CD8-positive, alpha-beta memory T cell (primary cell): ENCODE measurements around the gene DEPP1. TPM values are rescaled to one million over a fixed set of nuclear protein-coding genes. Genes with fewer than 3 reads are reported as not detected.

ENCODE experiments used
- CTCF ChIA-PET: fragments of 350-600 bp; sonication (Branson Sonifier 250); formaldehyde crosslinking; loops from one replicate; lab custom pipeline; 2021; ENCODE audit warnings: antibody characterized with exemption; lab: Charles Lee
- POLR2A ChIA-PET: fragments of 350-600 bp; sonication (Branson Sonifier 250); formaldehyde crosslinking; loops from one replicate; lab custom pipeline; 2021; ENCODE audit warnings: antibody characterized with exemption; lab: Charles Lee
- DNase-seq, 5 donors: peaks; one replicate each; pipeline versions ENCODE4 v3.0.0 to v3.0.0-alpha.2; 2020 to 2022; ENCODE audit warnings: mixed read lengths in 1 of 5
- H3K27ac ChIP-seq: one replicate; pipeline ENCODE4 v1.7.0; 2013; ENCODE audit warnings: low read depth, mild to moderate bottlenecking, low read length, moderate library complexity
- H3K27me3 ChIP-seq: 2 replicates; pipeline ENCODE4 v1.7.0; 2013; ENCODE audit warnings: low read length, mild to moderate bottlenecking; ENCODE audit not compliant: insufficient read depth, poor library complexity, severe bottlenecking
- H3K36me3 ChIP-seq: 2 replicates; pipeline ENCODE4 v1.7.0; 2013; ENCODE audit warnings: mild to moderate bottlenecking, low read length, moderate library complexity; ENCODE audit not compliant: insufficient read depth
- H3K4me1 ChIP-seq: 2 replicates; pipeline ENCODE4 v1.7.0; 2013; ENCODE audit warnings: mild to moderate bottlenecking, low read length, moderate library complexity; ENCODE audit not compliant: insufficient read depth
- H3K4me3 ChIP-seq: 2 replicates; pipeline ENCODE4 v1.7.0; 2013; ENCODE audit warnings: mild to moderate bottlenecking, low read length
- H3K9me3 ChIP-seq: 2 replicates; pipeline ENCODE4 v1.7.0; 2013; ENCODE audit warnings: mild to moderate bottlenecking, low read length
- H3K27ac Mint-ChIP-seq, 8 donors: one replicate each; pipeline ENCODE4 v1.8.0; 2020 to 2021; ENCODE audit warnings: mixed read lengths in 8 of 8, mild to moderate bottlenecking in 6 of 8, inconsistent platforms in 3 of 8, moderate library complexity in 3 of 8
- H3K27me3 Mint-ChIP-seq, 2 donors: one replicate each; pipeline ENCODE4 v1.8.0; 2020 to 2021; ENCODE audit warnings: mixed read lengths in 2 of 2, mild to moderate bottlenecking in 1 of 2, moderate library complexity in 1 of 2
- H3K36me3 Mint-ChIP-seq, 3 donors: one replicate each; pipeline ENCODE4 v1.8.0; 2020 to 2021; ENCODE audit warnings: mixed read lengths in 3 of 3, inconsistent platforms in 1 of 3, mild to moderate bottlenecking in 1 of 3
- H3K4me1 Mint-ChIP-seq, 3 donors: one replicate each; pipeline ENCODE4 v1.8.0; 2020 to 2021; ENCODE audit warnings: mixed read lengths in 3 of 3, inconsistent platforms in 1 of 3, mild to moderate bottlenecking in 1 of 3
- H3K4me3 Mint-ChIP-seq, 7 donors: one replicate each; pipeline ENCODE4 v1.8.0; 2020 to 2021; ENCODE audit warnings: mixed read lengths in 7 of 7, mild to moderate bottlenecking in 6 of 7, moderate library complexity in 4 of 7, inconsistent platforms in 2 of 7
- H3K9me3 Mint-ChIP-seq, 5 donors: one replicate each; pipeline ENCODE4 v1.8.0; 2020 to 2022; ENCODE audit warnings: mixed read lengths in 5 of 5, mild to moderate bottlenecking in 3 of 5, moderate library complexity in 2 of 5, inconsistent platforms in 1 of 5
- polyA plus RNA-seq: library from polyadenylated mRNA; unstranded; fragments of 300-500 nt; fragmentation: Illumina TruSeq; gene quantifications from one replicate; pipeline ENCODE4 v1.2.3, GENCODE V29; 2021
- total RNA-seq, 2 experiments: library from RNA; stranded (reverse); gene quantifications; one replicate each; pipeline ENCODE4 v1.2.3, GENCODE V29; 2021

Gene DEPP1
- total and polyA plus RNA-seq, 3 experiments from 2014 or later = 0.11 TPM; not detected in 2

DNA sequence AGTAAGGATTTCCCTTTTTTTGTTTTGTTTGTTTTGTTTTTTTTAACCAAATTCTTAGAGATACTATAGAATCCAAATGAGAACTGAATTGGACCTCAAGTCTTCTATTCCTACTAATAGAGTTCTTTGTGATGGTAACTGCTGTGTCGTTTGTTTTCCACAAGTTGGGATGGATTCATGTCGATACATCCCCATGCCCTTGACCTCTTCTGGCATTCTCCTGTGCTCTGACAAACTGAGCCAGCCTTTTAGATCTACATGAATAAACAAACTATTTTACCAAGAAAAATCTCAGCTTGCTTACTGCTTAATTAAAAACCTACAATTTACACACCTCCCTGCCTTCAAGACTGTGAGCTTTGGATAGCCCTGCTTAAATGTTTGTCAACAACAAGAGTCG, 26.1 kb upstream of the DEPP1 start:
- Histone ChIP-seq H3K27ac (no peak overlapping the region), H3K4me1 (peaks cover 22% of the 10 kb centered on the region), H3K4me3 (no peak overlapping the region), H3K27me3 (no peaks in the 10 kb centered on the region), H3K36me3 (peaks cover 9% of the 10 kb centered on the region), H3K9me3 (no peaks in the 10 kb centered on the region)
- peaks cover 0 to 2% of the 10 kb centered on the region in 2 donors for H3K27me3 Mint-ChIP-seq
- no peak for DNase-seq
- peak overlapping the region in 3 of 8 donors; percentile 22 to 50 (median 45) for H3K27ac Mint-ChIP-seq
- H3K9me3 Mint-ChIP-seq = peaks cover 0 to 18% (median 9%) of the 10 kb centered on the region in 5 donors
- ChIA-PET POLR2A (no interaction called here), CTCF (interaction anchor here (0.8 kb wide), 1 partner anchor 72 kb away, joined by 4 read pairs; no protein-coding TSS in a partner anchor)
- H3K4me1 Mint-ChIP-seq = peaks cover 36 to 50% (median 37%) of the 10 kb centered on the region in 3 donors
- peaks cover 14 to 36% (median 32%) of the 10 kb centered on the region in 3 donors for H3K36me3 Mint-ChIP-seq
- H3K4me3 Mint-ChIP-seq = no peak overlapping the region

DNA sequence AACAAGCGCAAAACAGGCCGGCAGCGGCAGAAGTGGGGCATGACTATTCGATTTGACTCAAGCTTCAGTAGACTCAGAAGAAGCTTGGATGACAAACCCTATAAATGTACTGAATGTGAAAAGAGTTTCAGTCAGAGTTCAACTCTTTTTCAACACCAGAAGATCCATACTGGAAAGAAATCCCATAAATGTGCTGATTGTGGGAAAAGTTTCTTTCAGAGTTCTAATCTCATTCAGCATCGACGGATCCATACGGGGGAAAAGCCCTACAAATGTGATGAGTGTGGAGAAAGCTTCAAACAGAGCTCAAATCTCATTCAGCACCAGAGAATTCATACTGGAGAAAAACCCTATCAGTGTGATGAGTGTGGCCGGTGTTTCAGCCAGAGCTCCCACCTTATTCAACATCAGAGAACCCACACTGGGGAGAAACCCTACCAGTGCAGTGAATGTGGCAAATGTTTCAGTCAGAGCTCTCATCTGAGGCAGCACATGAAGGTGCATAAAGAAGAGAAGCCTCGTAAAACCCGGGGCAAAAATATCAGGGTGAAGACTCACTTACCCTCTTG, 24.9 kb upstream of the DEPP1 start:
- Histone ChIP-seq H3K27me3 (no peaks in the 10 kb centered on the region), H3K4me1 (peaks cover 22% of the 10 kb centered on the region), H3K27ac (no peak overlapping the region), H3K9me3 (no peaks in the 10 kb centered on the region), H3K4me3 (no peak overlapping the region), H3K36me3 (peaks cover 9% of the 10 kb centered on the region)
- Mint-ChIP-seq H3K4me1 (peaks cover 37 to 52% (median 40%) of the 10 kb centered on the region in 3 donors), H3K4me3 (peak overlapping the region in 3 of 7 donors; percentile 44 to 88 (median 46)), H3K27ac (peak overlapping the region in 6 of 8 donors; percentile 19 to 94 (median 65)), H3K27me3 (peaks cover 0 to 2% of the 10 kb centered on the region in 2 donors), H3K9me3 (peaks cover 0 to 18% (median 9%) of the 10 kb centered on the region in 5 donors), H3K36me3 (peaks cover 14 to 36% (median 32%) of the 10 kb centered on the region in 3 donors)
- CTCF ChIA-PET = interaction anchor here (0.7 to 1.3 kb wide), 3 partner anchors 9 to 36 kb away, joined by 3 to 6 read pairs (median 3); no protein-coding TSS in a partner anchor
- POLR2A ChIA-PET = no interaction called here
- no peak for DNase-seq

GRCh38 chr10:45001381-45002148, 23.0 kb upstream of the DEPP1 start:
- Histone ChIP-seq H3K27ac (peak overlapping the region; percentile 77), H3K4me1 (peaks cover 22% of the 10 kb centered on the region), H3K27me3 (no peaks in the 10 kb centered on the region), H3K4me3 (peak overlapping the region; percentile 77), H3K36me3 (peaks cover 9% of the 10 kb centered on the region), H3K9me3 (no peaks in the 10 kb centered on the region)
- H3K27me3 Mint-ChIP-seq = peaks cover 0 to 2% of the 10 kb centered on the region in 2 donors
- DNase-seq = peak in 4 of 5 donors; percentile 35 to 70 (median 43)
- peaks cover 0 to 18% (median 9%) of the 10 kb centered on the region in 5 donors for H3K9me3 Mint-ChIP-seq
- ChIA-PET CTCF (interaction anchor here (2.9 kb wide), 1 partner anchor 33 kb away, joined by 8 read pairs; no protein-coding TSS in a partner anchor), POLR2A (interaction anchor here (0.7 kb wide), 1 partner anchor 726 kb away, joined by 3 read pairs; no protein-coding TSS in a partner anchor)
- peaks cover 37 to 57% (median 42%) of the 10 kb centered on the region in 3 donors for H3K4me1 Mint-ChIP-seq
- H3K27ac Mint-ChIP-seq = peak overlapping the region; percentile 80 to 96 (median 93)
- H3K36me3 Mint-ChIP-seq = peaks cover 14 to 36% (median 32%) of the 10 kb centered on the region in 3 donors
- peak overlapping the region; percentile 90 to 98 (median 90) for H3K4me3 Mint-ChIP-seq

GRCh38 chr10:45000752-45001380, 22.3 kb upstream of the DEPP1 start, which contains the start of gene ZNF22:
Gene ZNF22 (plus strand): TSS chr10:45000923. CDS start chr10:45003369, 2,446 bp downstream.
- Mint-ChIP-seq H3K4me3 (peak within 1 kb of the TSS; percentile 90 to 98 (median 90)), H3K36me3 (peaks cover 14 to 35% (median 29%) of the 10 kb centered on the region in 3 donors), H3K9me3 (peaks cover 0 to 18% (median 9%) of the 10 kb centered on the region in 5 donors), H3K4me1 (peaks cover 43 to 64% (median 47%) of the 10 kb centered on the region in 3 donors), H3K27me3 (peaks cover 0 to 2% of the 10 kb centered on the region in 2 donors), H3K27ac (peak within 1 kb of the TSS; percentile 92 to 98 (median 94))
- Histone ChIP-seq H3K4me3 (peak within 1 kb of the TSS; percentile 77), H3K4me1 (peaks cover 28% of the 10 kb centered on the region), H3K27me3 (no peaks in the 10 kb centered on the region), H3K9me3 (no peaks in the 10 kb centered on the region), H3K36me3 (peaks cover 9% of the 10 kb centered on the region), H3K27ac (peak within 1 kb of the TSS; percentile 77)
- CTCF ChIA-PET = interaction anchor here (0.7 to 2.9 kb wide), 3 partner anchors 18 to 132 kb away, joined by 3 to 8 read pairs (median 4); no protein-coding TSS in a partner anchor
- POLR2A ChIA-PET = no interaction called here
- DNase-seq = peak; percentile 52 to 85 (median 73)

- POLR2A ChIA-PET = no interaction called here
- CTCF ChIA-PET = interaction anchor here (0.7 to 2.9 kb wide), 3 partner anchors 18 to 131 kb away, joined by 3 to 8 read pairs (median 4); no protein-coding TSS in a partner anchor
- H3K36me3 Mint-ChIP-seq = peaks cover 12 to 30% (median 27%) of the 10 kb centered on the region in 3 donors
Observed at GRCh38 chr10:45000138-45000751, 21.6 kb upstream of the DEPP1 start.

DNA sequence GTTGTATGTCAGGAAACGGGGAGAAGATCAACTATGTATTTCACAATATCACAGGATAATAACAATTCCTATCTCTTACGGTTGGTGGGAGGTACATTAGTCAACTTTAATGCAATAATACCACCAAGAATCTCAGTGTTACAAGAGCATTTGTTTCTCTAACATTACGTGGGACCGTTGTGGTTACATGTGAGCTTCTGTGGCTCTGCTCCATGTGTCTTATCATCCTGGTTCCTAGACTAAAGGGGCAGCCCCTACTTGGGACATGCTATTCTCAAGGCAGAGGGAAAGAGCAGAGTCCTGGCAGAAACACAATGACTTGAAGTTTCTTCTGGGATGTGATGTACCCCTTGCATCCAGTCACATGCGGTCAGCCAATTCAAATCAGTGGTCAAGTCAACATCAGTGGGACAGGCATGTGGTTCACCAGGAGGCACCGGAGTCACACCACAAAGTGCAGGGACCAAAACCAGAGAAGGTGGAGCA, 19.6 kb upstream of the DEPP1 start:
- CTCF ChIA-PET = no interaction called here
- H3K36me3 Mint-ChIP-seq = peaks cover 3 to 12% (median 8%) of the 10 kb centered on the region in 3 donors
- no peak overlapping the region for H3K4me3 ChIP-seq
- no peaks in the 10 kb centered on the region for H3K36me3 ChIP-seq
- H3K4me1 ChIP-seq = peaks cover 42% of the 10 kb centered on the region
- DNase-seq = no peak
- H3K27ac ChIP-seq = no peak overlapping the region
- no peaks in the 10 kb centered on the region for H3K27me3 ChIP-seq
- peaks cover 0 to 2% of the 10 kb centered on the region in 2 donors for H3K27me3 Mint-ChIP-seq
- H3K27ac Mint-ChIP-seq = no peak overlapping the region
- H3K4me3 Mint-ChIP-seq = peak overlapping the region in 1 of 7 donors; percentile 63
- H3K9me3 Mint-ChIP-seq = peaks cover 0 to 5% (median under 1%) of the 10 kb centered on the region in 5 donors
- POLR2A ChIA-PET = no interaction called here
- no peaks in the 10 kb centered on the region for H3K9me3 ChIP-seq
- H3K4me1 Mint-ChIP-seq = peaks cover 43 to 65% (median 56%) of the 10 kb centered on the region in 3 donors

More at GRCh38 chr10:45000138-45000751, 21.6 kb upstream of the DEPP1 start:
- peaks cover 49 to 71% (median 53%) of the 10 kb centered on the region in 3 donors for H3K4me1 Mint-ChIP-seq
- H3K9me3 Mint-ChIP-seq = peaks cover 0 to 18% (median 8%) of the 10 kb centered on the region in 5 donors
- Histone ChIP-seq H3K27me3 (no peaks in the 10 kb centered on the region), H3K9me3 (no peaks in the 10 kb centered on the region), H3K36me3 (peaks cover 9% of the 10 kb centered on the region), H3K4me1 (peaks cover 34% of the 10 kb centered on the region), H3K27ac (peak overlapping the region; percentile 77), H3K4me3 (peak overlapping the region; percentile 51)
- H3K4me3 Mint-ChIP-seq = peak overlapping the region; percentile 84 to 98 (median 86)
- peak overlapping the region; percentile 85 to 98 (median 94) for H3K27ac Mint-ChIP-seq
- H3K27me3 Mint-ChIP-seq = peaks cover 0 to 2% of the 10 kb centered on the region in 2 donors
- peak in 1 of 5 donors; percentile 17 for DNase-seq
